ENCODE results near the gene NAP1L3.

DNA sequence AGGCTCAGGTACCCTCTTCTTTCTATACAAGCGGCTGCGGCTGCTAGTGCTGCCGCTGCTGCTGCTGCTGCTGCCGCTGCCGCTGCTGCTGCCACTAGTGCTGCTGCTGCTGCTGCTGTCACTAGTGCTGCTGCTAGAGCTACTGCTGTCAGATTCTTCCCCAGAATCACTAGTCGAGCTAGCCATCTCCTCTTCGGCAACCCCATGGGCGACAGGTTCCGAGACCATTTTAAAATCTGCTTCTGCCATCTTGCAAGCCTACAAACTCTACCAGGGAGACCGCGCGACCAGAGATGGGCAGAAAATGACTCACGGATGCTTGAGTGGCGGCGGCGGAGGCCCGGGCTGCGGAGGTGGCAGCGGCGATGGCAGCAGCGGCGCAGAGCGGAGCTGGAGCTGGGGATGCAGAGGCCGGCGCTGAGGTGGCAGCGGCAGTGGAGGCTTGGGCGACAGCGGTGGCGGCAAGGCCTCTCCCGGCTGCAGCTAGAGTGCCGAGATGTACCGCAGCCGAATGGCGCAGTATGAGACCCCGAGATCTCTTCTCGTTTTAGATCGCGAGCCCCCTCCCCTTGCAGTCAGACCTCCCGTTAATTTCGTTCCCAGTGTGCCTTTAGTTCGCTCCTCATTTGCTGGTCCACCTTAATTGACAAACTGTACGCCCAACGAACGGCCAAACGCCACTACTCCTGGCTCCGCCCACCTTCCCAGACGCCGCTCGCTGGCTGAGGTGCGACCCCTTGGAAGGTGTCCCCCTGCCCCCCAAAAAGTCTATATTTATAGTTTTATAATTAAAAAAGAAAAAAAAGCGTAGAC is at the start of gene NAP1L3:
- TF ChIP-seq, protein P1, sequence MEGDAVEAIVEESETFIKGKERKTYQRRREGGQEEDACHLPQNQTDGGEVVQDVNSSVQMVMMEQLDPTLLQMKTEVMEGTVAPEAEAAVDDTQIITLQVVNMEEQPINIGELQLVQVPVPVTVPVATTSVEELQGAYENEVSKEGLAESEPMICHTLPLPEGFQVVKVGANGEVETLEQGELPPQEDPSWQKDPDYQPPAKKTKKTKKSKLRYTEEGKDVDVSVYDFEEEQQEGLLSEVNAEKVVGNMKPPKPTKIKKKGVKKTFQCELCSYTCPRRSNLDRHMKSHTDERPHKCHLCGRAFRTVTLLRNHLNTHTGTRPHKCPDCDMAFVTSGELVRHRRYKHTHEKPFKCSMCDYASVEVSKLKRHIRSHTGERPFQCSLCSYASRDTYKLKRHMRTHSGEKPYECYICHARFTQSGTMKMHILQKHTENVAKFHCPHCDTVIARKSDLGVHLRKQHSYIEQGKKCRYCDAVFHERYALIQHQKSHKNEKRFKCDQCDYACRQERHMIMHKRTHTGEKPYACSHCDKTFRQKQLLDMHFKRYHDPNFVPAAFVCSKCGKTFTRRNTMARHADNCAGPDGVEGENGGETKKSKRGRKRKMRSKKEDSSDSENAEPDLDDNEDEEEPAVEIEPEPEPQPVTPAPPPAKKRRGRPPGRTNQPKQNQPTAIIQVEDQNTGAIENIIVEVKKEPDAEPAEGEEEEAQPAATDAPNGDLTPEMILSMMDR (IDR thresholded peaks at IDR 0.05) = no peak
- no peak for TF ChIP-seq POLR2AphosphoS5 (IDR thresholded peaks at IDR 0.05)
- TF ChIP-seq EP300 (IDR thresholded peaks at IDR 0.05) = no peak
